Lung (tissue), 12 donors: ENCODE data around the gene ACTN1. TPM values are rescaled to one million over a fixed set of nuclear protein-coding genes. Genes with fewer than 3 reads are reported as not detected.

Experiments
- ATAC-seq: fragments of 200-7000 bp; cut with Tn5 transposase; one replicate; pipeline ENCODE4 v1.9.1; 2020; ENCODE audit warnings: moderate number of reproducible peaks; ENCODE audit not compliant: insufficient read depth, low FRiP score
- DNase-seq, 3 donors: peaks; one replicate each; pipeline ENCODE4 v3.0.0-alpha.2; 2013 to 2017
- H3K27ac ChIP-seq, 2 donors: one replicate each; pipeline ENCODE4 v1.5.1; 2013; ENCODE audit warnings: mild to moderate bottlenecking in 2 of 2, moderate library complexity in 2 of 2, control low read depth in 1 of 2, inconsistent platforms in 1 of 2, low read depth in 1 of 2, low read length in 1 of 2
- H3K27me3 ChIP-seq, 3 donors: one replicate each; pipeline ENCODE4 v1.5.1; 2013; ENCODE audit warnings: low read length in 2 of 3; ENCODE audit not compliant: control insufficient read depth in 3 of 3, insufficient read depth in 3 of 3
- H3K36me3 ChIP-seq, 4 donors: one replicate each; pipeline ENCODE4 v1.5.1; 2013; ENCODE audit warnings: low read length in 4 of 4, mild to moderate bottlenecking in 1 of 4, moderate library complexity in 1 of 4; ENCODE audit not compliant: control insufficient read depth in 4 of 4, insufficient read depth in 4 of 4
- H3K4me1 ChIP-seq, 5 donors: one replicate each; pipeline ENCODE4 v1.5.1; 2013; ENCODE audit warnings: low read length in 5 of 5, mild to moderate bottlenecking in 2 of 5, moderate library complexity in 1 of 5; ENCODE audit not compliant: control insufficient read depth in 5 of 5, insufficient read depth in 5 of 5
- H3K4me3 ChIP-seq: one replicate; pipeline ENCODE4 v1.5.1; 2013; ENCODE audit warnings: mild to moderate bottlenecking, control low read depth, moderate library complexity
- H3K9ac ChIP-seq, 2 donors: one replicate each; pipeline ENCODE4 v1.5.1; 2013; ENCODE audit warnings: low read length in 2 of 2, control low read depth in 1 of 2; ENCODE audit not compliant: insufficient read depth in 1 of 2
- H3K9me3 ChIP-seq, 4 donors: one replicate each; pipeline ENCODE4 v1.5.1; 2013; ENCODE audit warnings: low read length in 3 of 4, mild to moderate bottlenecking in 1 of 4, moderate library complexity in 1 of 4; ENCODE audit not compliant: control insufficient read depth in 4 of 4, insufficient read depth in 3 of 4
- WGBS, 2 donors: extraction: QIAGEN DNeasy Blood & Tissue Kit; methylation state at CpG; one replicate each; pipeline ENCODE4 v1.1.7; 2013; 5-methylcytosine and 5-hydroxymethylcytosine counted together
- polyA plus RNA-seq, 2 donors: library from polyadenylated mRNA; stranded (reverse); fragments of 200-250 nt; gene quantifications; one replicate each; pipeline ENCODE4 v1.2.1, GENCODE V29; 2013
- total RNA-seq, 2 donors: library from RNA; depleted of rRNA in 1 of 2; stranded (reverse); fragments of >200 nt in 1 of 2; gene quantifications; one replicate each; pipeline ENCODE4 v1.2.1, GENCODE V29; 2014 to 2021
- TF ChIP-seq, protein P1 (sequence below): IDR thresholded peaks from 2 replicates; pipeline ENCODE4 v1.5.1; 2012; ENCODE audit warnings: mild to moderate bottlenecking; ENCODE audit errors: control extremely low read depth, extremely low read depth
- donor health status: control.
- donor health status: control.
- donor health status: Bipolar disorder and iron deficiency.
- donor health status: healthy.
- donor health status: DM: yes; HTN: yes; CAD: no.

The ACTN1 gene
- total and polyA plus RNA-seq, 4 donors: 40.9 to 168 (median 117) TPM

DNA sequence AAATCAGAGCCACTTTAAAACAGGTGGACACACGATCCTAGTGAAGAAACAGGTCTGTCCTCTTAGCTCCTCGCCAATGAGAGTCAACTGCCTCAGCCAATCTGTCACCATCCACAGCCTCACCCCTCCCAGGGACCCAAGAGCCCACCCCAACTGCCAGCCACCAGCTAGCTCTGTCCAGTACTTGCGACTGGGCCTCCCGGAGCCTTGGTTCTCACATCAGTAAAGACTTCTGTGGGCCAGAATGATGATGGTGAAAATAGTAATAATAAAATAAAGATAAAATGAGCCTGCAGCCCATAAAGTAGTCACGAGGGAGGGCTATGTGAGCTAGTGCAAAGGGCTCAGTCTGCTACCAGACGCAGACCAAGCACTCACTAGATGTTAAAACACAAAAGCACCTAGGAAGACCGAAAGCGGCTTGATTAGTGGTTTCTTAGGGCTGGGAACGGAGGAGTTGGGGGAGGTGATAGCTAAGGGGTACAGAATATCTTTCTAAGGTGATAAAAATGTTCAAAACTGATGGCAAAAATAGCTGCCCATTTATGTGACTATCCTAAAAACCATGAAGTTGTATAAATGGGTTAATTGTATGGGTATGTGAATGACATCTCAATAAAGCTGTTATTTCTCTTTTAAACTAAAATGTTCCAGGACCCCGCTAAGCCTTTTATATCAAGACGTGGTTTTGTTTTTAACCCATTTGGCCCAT is 39.8 kb downstream of the ACTN1 start:
- Histone ChIP-seq H3K4me1 (peaks cover 43 to 85% (median 51%) of the 10 kb centered on the region in 5 donors), H3K4me3 (no peak overlapping the region), H3K36me3 (no peaks in the 10 kb centered on the region), H3K27me3 (no peaks in the 10 kb centered on the region), H3K9ac (peak overlapping the region in 1 of 2 donors; percentile 20), H3K27ac (peak overlapping the region; percentile 48 to 68), H3K9me3 (no peaks in the 10 kb centered on the region)
- no peak for ATAC-seq
- peak in 1 of 3 donors; percentile 47 for DNase-seq
- WGBS, 2 donors: 78 to 88% methylated on average over 11 of the region's 11 CpGs
- TF ChIP-seq, protein P1, sequence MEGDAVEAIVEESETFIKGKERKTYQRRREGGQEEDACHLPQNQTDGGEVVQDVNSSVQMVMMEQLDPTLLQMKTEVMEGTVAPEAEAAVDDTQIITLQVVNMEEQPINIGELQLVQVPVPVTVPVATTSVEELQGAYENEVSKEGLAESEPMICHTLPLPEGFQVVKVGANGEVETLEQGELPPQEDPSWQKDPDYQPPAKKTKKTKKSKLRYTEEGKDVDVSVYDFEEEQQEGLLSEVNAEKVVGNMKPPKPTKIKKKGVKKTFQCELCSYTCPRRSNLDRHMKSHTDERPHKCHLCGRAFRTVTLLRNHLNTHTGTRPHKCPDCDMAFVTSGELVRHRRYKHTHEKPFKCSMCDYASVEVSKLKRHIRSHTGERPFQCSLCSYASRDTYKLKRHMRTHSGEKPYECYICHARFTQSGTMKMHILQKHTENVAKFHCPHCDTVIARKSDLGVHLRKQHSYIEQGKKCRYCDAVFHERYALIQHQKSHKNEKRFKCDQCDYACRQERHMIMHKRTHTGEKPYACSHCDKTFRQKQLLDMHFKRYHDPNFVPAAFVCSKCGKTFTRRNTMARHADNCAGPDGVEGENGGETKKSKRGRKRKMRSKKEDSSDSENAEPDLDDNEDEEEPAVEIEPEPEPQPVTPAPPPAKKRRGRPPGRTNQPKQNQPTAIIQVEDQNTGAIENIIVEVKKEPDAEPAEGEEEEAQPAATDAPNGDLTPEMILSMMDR: no peak

DNA sequence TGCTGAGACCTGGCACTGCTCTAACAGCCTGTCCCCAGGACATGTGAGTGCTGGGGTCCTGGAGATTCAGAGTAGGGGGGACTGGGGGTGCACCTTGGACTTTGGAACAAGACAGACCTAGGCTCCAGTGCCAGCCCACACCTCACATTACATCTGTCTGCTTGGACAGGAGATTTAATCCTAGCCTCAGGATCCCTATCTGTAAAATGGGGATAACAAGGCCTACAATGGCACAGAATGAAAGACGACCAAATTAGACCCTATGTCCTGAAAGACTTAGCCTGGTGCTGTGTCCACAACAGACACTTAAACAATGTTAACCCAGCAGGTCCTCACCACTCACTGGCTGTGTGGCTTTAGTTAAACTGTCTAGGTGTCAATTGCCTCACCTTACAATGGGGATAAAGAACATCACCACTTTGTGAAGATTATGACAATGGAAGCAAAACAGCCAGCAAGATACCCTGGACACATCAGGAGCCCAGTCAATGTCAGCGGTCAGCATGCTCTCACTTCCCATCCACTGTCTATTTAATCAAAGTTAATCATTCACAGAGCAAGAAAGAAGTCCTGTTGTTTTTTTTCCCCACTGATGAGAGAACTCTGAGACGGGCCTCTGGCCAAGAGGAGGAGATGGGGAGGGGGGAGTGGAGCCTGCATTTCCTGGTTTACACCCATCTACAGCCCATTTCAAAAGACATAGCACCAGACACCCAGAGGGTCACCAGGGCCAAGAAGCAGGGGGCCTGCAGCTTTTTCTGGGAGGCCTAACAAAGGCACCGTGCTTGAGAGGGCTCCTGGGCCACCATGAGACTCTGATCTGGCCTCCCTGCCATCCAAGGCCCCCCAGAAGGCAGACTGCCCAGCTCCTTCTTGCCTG is 40.6 kb downstream of the ACTN1 start:
- H3K9ac ChIP-seq: peak overlapping the region in 1 of 2 donors; percentile 73
- TF ChIP-seq, protein P1: no peak
- H3K36me3 ChIP-seq: no peaks in the 10 kb centered on the region
- no peak for ATAC-seq
- peak overlapping the region; percentile 78 to 83 for H3K27ac ChIP-seq
- no peaks in the 10 kb centered on the region for H3K9me3 ChIP-seq
- H3K4me1 ChIP-seq: peaks cover 39 to 82% (median 51%) of the 10 kb centered on the region in 5 donors
- WGBS, 2 donors: 44 to 57% methylated on average over 4 of the region's 4 CpGs
- no peak overlapping the region for H3K4me3 ChIP-seq
- peak; percentile 83 to 92 (median 90) for DNase-seq
- H3K27me3 ChIP-seq: no peaks in the 10 kb centered on the region

DNA sequence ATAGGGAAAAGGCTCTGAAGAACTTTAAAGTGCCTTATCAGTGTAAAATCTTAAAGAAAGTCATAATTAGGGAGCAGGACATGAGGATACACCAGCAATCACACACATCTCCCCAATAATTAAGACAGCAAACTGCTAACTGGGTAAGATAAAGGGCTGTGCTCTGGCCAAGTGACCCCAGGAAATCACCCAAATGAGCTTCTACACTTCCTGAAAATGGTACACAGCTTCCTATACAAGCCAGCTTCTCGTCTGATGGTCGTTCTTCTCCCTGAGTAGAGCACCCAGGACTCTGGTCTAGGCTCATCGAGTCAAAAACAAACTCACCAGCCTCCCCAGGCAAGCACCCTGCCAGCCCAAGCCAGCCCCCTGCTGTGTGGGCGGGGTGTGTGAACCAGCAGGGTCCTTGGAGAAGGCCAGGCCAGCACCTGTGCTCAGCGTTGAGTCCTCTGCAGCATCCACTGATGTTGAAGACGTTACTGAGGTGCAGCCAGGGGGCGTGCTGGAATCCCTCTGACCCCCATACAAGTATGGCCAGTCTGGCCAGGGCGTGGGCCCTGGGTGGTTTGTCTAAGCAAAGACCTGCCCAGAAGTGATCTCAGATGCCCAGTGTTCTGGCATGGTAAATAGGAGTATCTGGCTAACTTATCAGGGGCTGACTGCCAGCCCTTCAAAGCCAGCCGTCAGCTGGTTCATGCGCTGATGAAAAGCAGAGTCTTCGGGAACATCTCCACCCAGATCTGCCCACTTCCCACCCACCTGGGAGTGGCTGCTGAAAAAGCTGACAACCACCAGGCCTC is 41.4 kb downstream of the ACTN1 start:
- H3K36me3 ChIP-seq: no peaks in the 10 kb centered on the region

More for the DNA sequence above, 41.4 kb downstream of the ACTN1 start:
- DNase-seq (no peak), ATAC-seq (no peak)
- no peak overlapping the region for H3K9ac ChIP-seq
- WGBS, 2 donors: 57 to 58% methylated on average over 11 of the region's 11 CpGs
- no peaks in the 10 kb centered on the region for H3K9me3 ChIP-seq
- no peak overlapping the region for H3K4me3 ChIP-seq
- TF ChIP-seq, protein P1: no peak
- peak overlapping the region; percentile 78 to 83 for H3K27ac ChIP-seq
- H3K4me1 ChIP-seq: peaks cover 32 to 74% (median 51%) of the 10 kb centered on the region in 5 donors
- H3K27me3 ChIP-seq: no peaks in the 10 kb centered on the region
